GM18867 (cell line): ENCODE measurements around the gene MUL1.

ENCODE experiments used
- ATAC-seq: cut with Tn5 transposase; IDR thresholded peaks from one replicate; pipeline ENCODE4 v1.9.1; 2021; ENCODE audit warnings: mild to moderate bottlenecking, moderate library complexity; ENCODE audit not compliant: unreplicated experiment

The MUL1 gene

GRCh38 chr1:20486457-20487235 lies 21.3 kb downstream of the MUL1 start:
- ATAC-seq, result no peak

GRCh38 chr1:20485527-20486456 lies 22.2 kb downstream of the MUL1 start, which contains the start of gene CAMK2N1:
TSS of gene CAMK2N1 (minus strand) at chr1:20486210. CDS start at chr1:20485379, 831 bp downstream.
- no peak for ATAC-seq

GRCh38 chr1:20484519-20485462 lies 23.2 kb downstream of the MUL1 start:
- no peak for ATAC-seq

- no peak for ATAC-seq
These were observed 24.0 kb downstream of the MUL1 start for GRCh38 chr1:20483833-20484518.

- ATAC-seq, result no peak
These were observed 24.7 kb downstream of the MUL1 start for GRCh38 chr1:20483098-20483832.

GRCh38 chr1:20481643-20482498 lies 26.1 kb downstream of the MUL1 start:
- ATAC-seq, result no peak

- no peak for ATAC-seq
These were observed 26.9 kb downstream of the MUL1 start for GRCh38 chr1:20480951-20481617.

- ATAC-seq, result no peak
These were observed 27.6 kb downstream of the MUL1 start for GRCh38 chr1:20480243-20480944.

- no peak for ATAC-seq
These were observed 28.1 kb downstream of the MUL1 start for GRCh38 chr1:20479840-20480239.

GRCh38 chr1:20478057-20478635 lies 29.8 kb downstream of the MUL1 start:
- no peak for ATAC-seq

GRCh38 chr1:20477348-20478056 lies 30.4 kb downstream of the MUL1 start:
- ATAC-seq, result no peak

GRCh38 chr1:20476265-20477038 lies 31.5 kb downstream of the MUL1 start:
- ATAC-seq, result no peak

GRCh38 chr1:20474996-20475395 lies 33.0 kb downstream of the MUL1 start:
- no peak for ATAC-seq

- ATAC-seq, result no peak
These were observed 33.5 kb downstream of the MUL1 start for GRCh38 chr1:20474333-20474975.

GRCh38 chr1:20473894-20474293 lies 34.1 kb downstream of the MUL1 start:
- ATAC-seq, result no peak
